ENCODE data around the gene SERGEF.

GRCh38 chr11:17978553-17979287 lies 34.1 kb downstream of the SERGEF start:
- TF ChIP-seq CTCF (conservative IDR thresholded peaks at IDR 0.05): peak; percentile 82
- TF ChIP-seq EZH2 (IDR thresholded peaks at IDR 0.05; ENCODE audit: low read depth): no peak

Data from PC-9 (cell line).